Prostate gland (tissue), 2 donors: ENCODE results near the gene TRIM28.
A peak's percentile ranks its signal among the peaks of the same experiment; 100 is the strongest.

Source experiments
- POLR2A ChIP-seq: fragments of 450-650 bp; IDR thresholded peaks from one replicate; pipeline ENCODE4 v1.6.1; 2016; ENCODE audit warnings: antibody characterized with exemption, mild to moderate bottlenecking
- POLR2AphosphoS5 ChIP-seq: sonication (generic); formaldehyde crosslinking; IDR thresholded peaks from one replicate; pipeline ENCODE4 v1.6.1; 2017; ENCODE audit warnings: antibody characterized with exemption
- TF ChIP-seq, protein P1 (sequence below), 4 experiments: fragments of 200-600 bp in 2 of 4; fragments of 450-650 bp in 2 of 4; sonication (generic) in 2 of 4; IDR thresholded peaks; 1 replicate in 3 of 4; 2 replicates in 1 of 4; pipeline ENCODE4 v1.5.1; 2016 to 2019; ENCODE audit warnings: antibody characterized with exemption in 4 of 4, mild to moderate bottlenecking in 2 of 4, moderate library complexity in 2 of 4

- TF ChIP-seq POLR2AphosphoS5, result peak; percentile 85
- TF ChIP-seq, protein P1, sequence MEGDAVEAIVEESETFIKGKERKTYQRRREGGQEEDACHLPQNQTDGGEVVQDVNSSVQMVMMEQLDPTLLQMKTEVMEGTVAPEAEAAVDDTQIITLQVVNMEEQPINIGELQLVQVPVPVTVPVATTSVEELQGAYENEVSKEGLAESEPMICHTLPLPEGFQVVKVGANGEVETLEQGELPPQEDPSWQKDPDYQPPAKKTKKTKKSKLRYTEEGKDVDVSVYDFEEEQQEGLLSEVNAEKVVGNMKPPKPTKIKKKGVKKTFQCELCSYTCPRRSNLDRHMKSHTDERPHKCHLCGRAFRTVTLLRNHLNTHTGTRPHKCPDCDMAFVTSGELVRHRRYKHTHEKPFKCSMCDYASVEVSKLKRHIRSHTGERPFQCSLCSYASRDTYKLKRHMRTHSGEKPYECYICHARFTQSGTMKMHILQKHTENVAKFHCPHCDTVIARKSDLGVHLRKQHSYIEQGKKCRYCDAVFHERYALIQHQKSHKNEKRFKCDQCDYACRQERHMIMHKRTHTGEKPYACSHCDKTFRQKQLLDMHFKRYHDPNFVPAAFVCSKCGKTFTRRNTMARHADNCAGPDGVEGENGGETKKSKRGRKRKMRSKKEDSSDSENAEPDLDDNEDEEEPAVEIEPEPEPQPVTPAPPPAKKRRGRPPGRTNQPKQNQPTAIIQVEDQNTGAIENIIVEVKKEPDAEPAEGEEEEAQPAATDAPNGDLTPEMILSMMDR (IDR thresholded peaks at IDR 0.05), result peak in 2 of 4 experiments; percentile 20 to 24
- TF ChIP-seq POLR2A, result peak; percentile 45
Observed at GRCh38 chr19:58575183-58576041, 31.5 kb downstream of the TRIM28 start.
